Endometrium (tissue), 2 donors: ENCODE results near the gene RFPL3.
"Not testable (repeated sequence)": the region's sequence is repeated elsewhere in the genome, so short reads cannot be mapped to it uniquely, and the experiment has no call there.

Source experiments
- FAIRE-seq: peaks from 2 replicates; lab custom pipeline; 2012; peaks lifted over from hg19 to GRCh38; lab: Jason Lieb, UNC
- donor health status: control.
- donor health status: control.

Gene RFPL3

GRCh38 chr22:32331236-32331917, 26.3 kb upstream of the RFPL3 start:
- no peak for FAIRE-seq

GRCh38 chr22:32331918-32332725, 25.5 kb upstream of the RFPL3 start:
- FAIRE-seq = no peak

GRCh38 chr22:32333141-32333768, 24.4 kb upstream of the RFPL3 start:
- FAIRE-seq = no peak

- no peak for FAIRE-seq
These were observed 23.7 kb upstream of the RFPL3 start for GRCh38 chr22:32333769-32334659.

- FAIRE-seq = no peak
These were observed 22.9 kb upstream of the RFPL3 start for GRCh38 chr22:32334660-32335365.

- no peak for FAIRE-seq
These were observed 22.2 kb upstream of the RFPL3 start for GRCh38 chr22:32335471-32335870.

GRCh38 chr22:32336121-32336603, 21.5 kb upstream of the RFPL3 start:
- no peak for FAIRE-seq

- no peak for FAIRE-seq
These were observed 20.8 kb upstream of the RFPL3 start for GRCh38 chr22:32336771-32337424.

- not testable (repeated sequence) for FAIRE-seq
These were observed 20.2 kb upstream of the RFPL3 start for GRCh38 chr22:32337425-32337824.

- no peak for FAIRE-seq
These were observed 18.9 kb upstream of the RFPL3 start for GRCh38 chr22:32338757-32339156.

GRCh38 chr22:32339190-32340012, 18.3 kb upstream of the RFPL3 start:
- no peak for FAIRE-seq

- no peak for FAIRE-seq
These were observed 17.3 kb upstream of the RFPL3 start for GRCh38 chr22:32340411-32340810.

GRCh38 chr22:32341122-32341740, 16.4 kb upstream of the RFPL3 start:
- no peak for FAIRE-seq

GRCh38 chr22:32342977-32343376, 14.7 kb upstream of the RFPL3 start:
- FAIRE-seq = no peak

GRCh38 chr22:32343941-32344340, 13.7 kb upstream of the RFPL3 start:
- FAIRE-seq = no peak

GRCh38 chr22:32348031-32348611, 9.5 kb upstream of the RFPL3 start:
- no peak for FAIRE-seq

GRCh38 chr22:32351875-32352274, 5.8 kb upstream of the RFPL3 start:
- not testable (repeated sequence) for FAIRE-seq

- FAIRE-seq = no peak
These were observed 5.0 kb upstream of the RFPL3 start for GRCh38 chr22:32352681-32353080.

- no peak for FAIRE-seq
These were observed 4.4 kb upstream of the RFPL3 start for GRCh38 chr22:32353292-32353691.
